Neural progenitor cell (in vitro differentiated cells): Measurements from ENCODE around the gene MAP4K5. TPM values are rescaled to one million over a fixed set of nuclear protein-coding genes. Genes with fewer than 3 reads are reported as not detected.

Source experiments
- DNase-seq: peaks from one replicate; pipeline ENCODE4 v3.0.0-alpha.2; 2016; ENCODE audit warnings: low spot score
- H2AFZ ChIP-seq: fragments of 200-600 bp; sonication (generic); replicated peaks from 2 replicates; pipeline ENCODE4 v1.6.1; 2016; ENCODE audit warnings: antibody characterized with exemption
- H3F3A ChIP-seq: fragments of 200-600 bp; sonication (generic); 2 replicates; pipeline ENCODE4 v1.6.1; 2016; ENCODE audit warnings: antibody characterized with exemption, low read depth
- H3K27ac ChIP-seq: fragments of 200-600 bp; sonication (generic); 2 replicates; pipeline ENCODE4 v1.5.1; 2016; ENCODE audit warnings: mild to moderate bottlenecking
- H3K27me3 ChIP-seq: fragments of 200-600 bp; sonication (generic); 2 replicates; pipeline ENCODE4 v1.6.1; 2016; ENCODE audit warnings: mild to moderate bottlenecking, moderate library complexity
- H3K36me3 ChIP-seq: fragments of 200-600 bp; sonication (generic); 2 replicates; pipeline ENCODE4 v1.5.1; 2016
- H3K4me1 ChIP-seq: fragments of 200-600 bp; sonication (generic); 2 replicates; pipeline ENCODE4 v1.6.1; 2016; ENCODE audit warnings: mixed run types
- H3K4me2 ChIP-seq: fragments of 200-600 bp; sonication (generic); 2 replicates; pipeline ENCODE4 v1.6.1; 2016
- H3K4me3 ChIP-seq: fragments of 200-600 bp; sonication (generic); 2 replicates; pipeline ENCODE4 v1.5.1; 2016
- H3K79me2 ChIP-seq: fragments of 200-600 bp; sonication (generic); 2 replicates; pipeline ENCODE4 v1.6.1; 2016; ENCODE audit warnings: low read depth
- H3K9ac ChIP-seq: fragments of 200-600 bp; sonication (generic); 2 replicates; pipeline ENCODE4 v1.6.1; 2016
- H3K9me3 ChIP-seq: fragments of 200-600 bp; sonication (generic); 2 replicates; pipeline ENCODE4 v1.5.1; 2016; ENCODE audit warnings: low read depth
- H4K20me1 ChIP-seq: fragments of 200-600 bp; sonication (generic); 2 replicates; pipeline ENCODE4 v1.6.1; 2016; ENCODE audit warnings: low read depth
- H3K27ac Mint-ChIP-seq: 3 replicates; pipeline ENCODE4 v1.8.0; 2021; ENCODE audit warnings: mixed read lengths
- H3K27me3 Mint-ChIP-seq: 2 replicates; pipeline ENCODE4 v1.8.0; 2022; ENCODE audit warnings: low read depth, mild to moderate bottlenecking, inconsistent platforms, moderate library complexity, mixed read lengths; ENCODE audit not compliant: insufficient read depth
- H3K36me3 Mint-ChIP-seq: 3 replicates; pipeline ENCODE4 v1.8.0; 2021; ENCODE audit warnings: mixed read lengths
- H3K4me1 Mint-ChIP-seq: 3 replicates; pipeline ENCODE4 v1.8.0; 2021; ENCODE audit warnings: mixed read lengths
- H3K4me3 Mint-ChIP-seq: 3 replicates; pipeline ENCODE4 v1.8.0; 2021; ENCODE audit warnings: mild to moderate bottlenecking, moderate library complexity, mixed read lengths
- H3K9me3 Mint-ChIP-seq: 3 replicates; pipeline ENCODE4 v1.8.0; 2020; ENCODE audit warnings: mixed read lengths
- CTCF ChIP-seq: fragments of 200-600 bp; sonication (generic); IDR thresholded peaks from 2 replicates; pipeline ENCODE4 v1.5.1; 2017; ENCODE audit warnings: antibody characterized with exemption, mild to moderate bottlenecking
- EZH2 ChIP-seq: fragments of 200-600 bp; sonication (generic); IDR thresholded peaks from 2 replicates; pipeline ENCODE4 v1.6.1; 2017; ENCODE audit warnings: antibody characterized with exemption, mild to moderate bottlenecking, moderate library complexity
- EZH2phosphoT487 ChIP-seq: fragments of 200-600 bp; sonication (generic); IDR thresholded peaks from 2 replicates; pipeline ENCODE4 v1.6.1; 2017; ENCODE audit warnings: antibody characterized with exemption
- total RNA-seq: library from RNA; depleted of rRNA; stranded (reverse); fragments of >200 nt; gene quantifications from 2 replicates; pipeline ENCODE4 v1.2.3, GENCODE V29; 2015; ENCODE audit warnings: low replicate concordance

The MAP4K5 gene
- total RNA-seq, 1 donor from 2014 or later: 114 TPM

- DNase-seq: no peak
- H3K36me3 ChIP-seq: no peaks in the 10 kb centered on the region
- H3K9me3 Mint-ChIP-seq: peaks cover 9% of the 10 kb centered on the region
- peaks cover 3% of the 10 kb centered on the region for H3F3A ChIP-seq
- H3K4me3 Mint-ChIP-seq: no peak overlapping the region
- no peaks in the 10 kb centered on the region for H3K9me3 ChIP-seq
- H3K9ac ChIP-seq: no peak overlapping the region
- peaks cover 1% of the 10 kb centered on the region for H3K36me3 Mint-ChIP-seq
- no peaks in the 10 kb centered on the region for H3K4me1 ChIP-seq
- no peaks in the 10 kb centered on the region for H3K4me1 Mint-ChIP-seq
- H3K27me3 Mint-ChIP-seq: peaks cover 2% of the 10 kb centered on the region
- H3K27ac Mint-ChIP-seq: no peak overlapping the region
- TF ChIP-seq EZH2 (no peak), CTCF (no peak), EZH2phosphoT487 (no peak)
- H2AFZ ChIP-seq: no peak overlapping the region
- no peak overlapping the region for H3K4me2 ChIP-seq
- H3K79me2 ChIP-seq: no peaks in the 10 kb centered on the region
- no peak overlapping the region for H3K27ac ChIP-seq
- H4K20me1 ChIP-seq: no peaks in the 10 kb centered on the region
- H3K27me3 ChIP-seq: no peaks in the 10 kb centered on the region
- no peak overlapping the region for H3K4me3 ChIP-seq
Measured at GRCh38 chr14:50575769-50576168, 43.4 kb upstream of the MAP4K5 start.

GRCh38 chr14:50573862-50574261 lies 41.5 kb upstream of the MAP4K5 start:
- TF ChIP-seq EZH2 (no peak), EZH2phosphoT487 (no peak), CTCF (no peak)
- Histone ChIP-seq H3K9me3 (peaks cover 6% of the 10 kb centered on the region), H3K79me2 (no peaks in the 10 kb centered on the region), H3K4me1 (no peaks in the 10 kb centered on the region), H3K9ac (no peak overlapping the region), H3K27me3 (no peaks in the 10 kb centered on the region), H3K4me3 (no peak overlapping the region), H3K36me3 (no peaks in the 10 kb centered on the region), H3F3A (peaks cover 3% of the 10 kb centered on the region), H4K20me1 (no peaks in the 10 kb centered on the region), H2AFZ (no peak overlapping the region), H3K4me2 (no peak overlapping the region), H3K27ac (no peak overlapping the region)
- DNase-seq: no peak
- H3K9me3 Mint-ChIP-seq: peaks cover 21% of the 10 kb centered on the region
- no peak overlapping the region for H3K27ac Mint-ChIP-seq
- no peaks in the 10 kb centered on the region for H3K4me1 Mint-ChIP-seq
- peaks cover 3% of the 10 kb centered on the region for H3K36me3 Mint-ChIP-seq
- H3K27me3 Mint-ChIP-seq: peaks cover 2% of the 10 kb centered on the region
- H3K4me3 Mint-ChIP-seq: no peak overlapping the region

- peaks cover 24% of the 10 kb centered on the region for H3K9me3 Mint-ChIP-seq
- Histone ChIP-seq H4K20me1 (no peaks in the 10 kb centered on the region), H3K9ac (no peak overlapping the region), H3K36me3 (no peaks in the 10 kb centered on the region), H3K9me3 (peaks cover 10% of the 10 kb centered on the region), H2AFZ (no peak overlapping the region), H3K79me2 (no peaks in the 10 kb centered on the region), H3K27ac (no peak overlapping the region), H3K4me1 (no peaks in the 10 kb centered on the region), H3K27me3 (no peaks in the 10 kb centered on the region), H3F3A (peaks cover 3% of the 10 kb centered on the region), H3K4me2 (no peak overlapping the region), H3K4me3 (no peak overlapping the region)
- TF ChIP-seq EZH2phosphoT487 (no peak), CTCF (no peak), EZH2 (no peak)
- H3K4me3 Mint-ChIP-seq: no peak overlapping the region
- no peaks in the 10 kb centered on the region for H3K4me1 Mint-ChIP-seq
- no peak for DNase-seq
- H3K27me3 Mint-ChIP-seq: no peaks in the 10 kb centered on the region
- H3K36me3 Mint-ChIP-seq: peaks cover 3% of the 10 kb centered on the region
- H3K27ac Mint-ChIP-seq: no peak overlapping the region
Measured at GRCh38 chr14:50569714-50570274, 37.4 kb upstream of the MAP4K5 start.
